Ramos (cell line): ENCODE measurements around the gene RPL37A.

ENCODE experiments used
- in situ Hi-C: fragments of 300-500 bp; cut with MboI; formaldehyde crosslinking; loops from one replicate; pipeline ENCODE4 v1.14.3; 2022; ENCODE audit warnings: low sequenced_read_pairs; ENCODE audit not compliant: unreplicated experiment

Gene RPL37A

DNA sequence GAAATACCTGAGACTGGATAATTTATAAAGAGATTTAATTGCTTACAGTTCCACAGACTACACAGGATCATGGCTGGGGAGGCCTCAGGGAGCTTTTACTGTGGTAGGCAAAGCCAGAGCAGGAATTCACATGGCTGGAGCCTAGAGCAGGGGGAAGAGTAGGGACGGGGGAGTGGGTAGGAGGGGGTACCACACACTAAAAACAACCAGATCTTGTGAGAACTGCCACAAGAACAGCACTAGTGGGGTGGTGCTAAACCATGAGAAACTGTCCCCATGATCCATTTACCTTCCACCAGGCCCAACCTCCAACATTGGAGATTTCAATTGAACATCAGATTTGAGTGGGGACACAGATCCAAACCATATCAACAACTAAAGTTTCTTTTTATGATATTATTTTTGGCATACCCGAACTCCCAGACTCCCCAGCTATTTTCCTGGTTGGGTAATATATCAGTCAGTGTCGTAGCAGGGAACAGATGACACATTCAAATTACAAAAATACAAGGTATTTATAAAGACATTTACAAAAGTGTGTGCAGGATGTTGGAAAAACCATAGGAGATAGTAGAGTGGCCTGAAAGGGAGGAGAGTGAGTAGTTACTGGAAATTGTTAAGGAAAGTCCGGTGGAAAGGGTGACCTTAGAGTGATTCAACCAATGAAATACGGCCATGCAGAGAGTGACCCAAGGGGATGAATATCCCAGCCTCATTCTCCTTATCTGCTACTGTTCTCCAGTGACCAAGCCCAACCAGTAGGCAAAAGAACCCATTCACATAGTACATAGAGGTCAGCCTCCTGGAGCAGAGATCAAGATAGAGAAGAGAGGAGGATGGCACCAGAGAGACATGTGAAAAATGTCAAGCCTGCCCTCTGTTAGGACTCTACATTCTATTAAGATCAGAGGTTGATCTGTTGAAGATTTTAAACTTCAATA is 8.8 kb downstream of the RPL37A start:
- in situ Hi-C loops: loop anchor here (25.0 kb wide), 1 partner anchor 1205 kb away; no protein-coding TSS in a partner anchor

DNA sequence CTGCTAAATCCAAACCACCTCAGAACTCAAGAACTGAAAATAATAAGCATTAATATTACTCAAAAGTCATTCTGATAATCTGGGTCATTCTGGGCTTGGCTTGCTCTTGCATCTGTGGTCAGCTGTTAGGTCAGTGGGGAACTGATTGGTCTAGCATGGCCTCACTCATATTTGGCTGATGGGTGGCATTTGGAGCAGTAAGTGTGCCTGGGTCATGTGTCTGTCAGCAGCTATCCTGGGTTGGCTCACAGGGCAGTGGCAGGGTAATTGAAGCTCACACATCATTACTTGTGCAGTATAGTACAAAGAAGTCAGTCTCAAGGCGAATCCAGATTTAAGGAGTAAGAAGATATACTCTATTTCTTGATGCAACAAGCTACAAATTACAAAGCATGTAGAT is 9.6 kb downstream of the RPL37A start:
- in situ Hi-C loops: loop anchor here (25.0 kb wide), 1 partner anchor 1204 kb away; no protein-coding TSS in a partner anchor

DNA sequence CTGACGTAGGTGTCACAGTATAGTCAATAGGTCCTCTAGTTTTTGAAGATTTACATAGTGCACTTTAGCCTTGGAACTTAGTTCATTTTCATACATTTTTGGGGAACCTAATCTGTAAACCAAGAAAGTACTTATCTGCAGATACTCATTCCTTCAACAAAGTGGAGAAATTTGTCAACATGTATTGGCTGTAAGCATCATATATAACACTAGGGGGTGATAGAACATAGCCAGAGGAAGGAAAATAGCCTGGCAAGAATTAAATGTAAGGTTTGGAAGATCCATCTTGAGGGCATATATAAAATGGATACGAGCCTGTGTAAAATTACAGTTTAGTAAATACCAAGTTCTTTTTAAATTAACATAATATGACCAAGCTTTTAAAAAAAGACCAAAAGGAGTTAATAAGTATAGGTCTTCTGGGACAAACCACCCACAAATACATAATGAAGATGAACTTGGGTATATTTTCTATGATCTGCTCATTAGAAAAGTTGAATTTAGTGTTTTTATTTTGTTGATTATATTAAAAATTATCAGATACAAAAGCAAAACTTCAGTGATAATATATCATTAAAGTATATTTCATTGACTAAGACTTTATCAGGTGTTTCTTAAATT is 18.2 kb downstream of the RPL37A start:
- in situ Hi-C loops: loop anchor here (5.0 to 25.0 kb wide), 2 partner anchors 150 to 1195 kb away; no protein-coding TSS in a partner anchor

DNA sequence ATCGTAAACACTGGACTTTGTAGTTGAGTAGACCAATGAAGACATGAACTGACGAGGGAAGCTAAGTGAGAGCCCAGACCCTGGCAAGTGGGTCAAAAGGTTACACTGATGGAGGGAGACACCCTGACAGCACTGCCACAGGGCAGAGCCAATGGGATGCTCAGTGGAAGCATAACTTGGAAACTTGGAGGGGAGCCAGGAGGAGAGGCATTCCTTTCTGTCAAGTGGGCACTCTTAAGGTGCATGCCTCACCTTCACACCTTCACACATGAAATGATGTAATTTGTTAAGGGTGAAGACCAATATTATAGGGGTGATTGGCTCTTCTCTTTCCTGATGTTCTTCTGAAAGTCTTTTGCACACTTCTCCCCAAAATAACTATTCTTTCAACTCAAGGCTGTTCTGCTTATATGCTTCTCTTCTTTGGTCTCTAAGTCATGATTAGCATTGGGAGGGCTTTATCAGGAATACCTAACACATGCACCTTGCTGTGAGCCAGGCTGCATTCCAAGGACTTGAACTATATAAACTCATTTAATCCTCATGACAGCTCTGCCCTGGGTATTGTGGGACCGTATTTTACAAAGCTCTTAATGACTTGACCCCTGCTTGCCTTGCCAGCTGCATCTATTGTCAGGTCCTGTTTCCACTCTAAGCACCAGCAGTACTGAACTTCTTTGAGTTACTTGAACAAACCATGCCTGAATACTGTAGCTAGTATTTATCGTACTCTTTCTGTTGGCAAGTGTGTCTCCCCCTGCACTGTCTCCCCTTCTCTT is 19.0 kb downstream of the RPL37A start:
- in situ Hi-C loops: loop anchor here (5.0 to 25.0 kb wide), 2 partner anchors 150 to 1195 kb away; no protein-coding TSS in a partner anchor

DNA sequence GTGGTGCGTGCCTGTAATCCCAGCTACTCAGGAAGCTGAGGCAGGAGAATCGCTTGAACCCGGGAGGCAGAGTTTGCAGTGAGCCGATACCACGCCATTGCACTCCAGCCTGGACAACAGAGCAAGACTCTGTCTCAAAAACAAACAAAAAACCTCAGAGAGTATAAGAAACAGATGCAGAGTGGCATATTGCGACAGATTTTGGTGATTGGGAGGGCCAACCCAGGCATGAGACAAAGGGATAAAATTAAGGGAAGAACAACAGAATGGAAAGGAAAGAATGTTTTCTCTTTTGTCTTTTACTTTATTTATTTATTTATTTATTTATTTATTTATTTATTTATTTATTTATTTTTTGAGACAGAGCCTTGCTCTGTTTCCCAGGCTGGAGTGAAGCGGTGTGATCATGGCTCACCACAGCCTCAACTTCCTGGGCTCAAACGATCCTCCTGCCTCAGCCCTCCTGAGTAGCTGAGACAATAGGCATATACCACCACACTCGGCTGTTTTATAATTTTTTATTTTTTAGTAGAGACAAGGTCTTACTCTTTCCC is 20.0 kb downstream of the RPL37A start:
- in situ Hi-C loops: loop anchor here (5.0 to 25.0 kb wide), 2 partner anchors 149 to 1194 kb away; no protein-coding TSS in a partner anchor

DNA sequence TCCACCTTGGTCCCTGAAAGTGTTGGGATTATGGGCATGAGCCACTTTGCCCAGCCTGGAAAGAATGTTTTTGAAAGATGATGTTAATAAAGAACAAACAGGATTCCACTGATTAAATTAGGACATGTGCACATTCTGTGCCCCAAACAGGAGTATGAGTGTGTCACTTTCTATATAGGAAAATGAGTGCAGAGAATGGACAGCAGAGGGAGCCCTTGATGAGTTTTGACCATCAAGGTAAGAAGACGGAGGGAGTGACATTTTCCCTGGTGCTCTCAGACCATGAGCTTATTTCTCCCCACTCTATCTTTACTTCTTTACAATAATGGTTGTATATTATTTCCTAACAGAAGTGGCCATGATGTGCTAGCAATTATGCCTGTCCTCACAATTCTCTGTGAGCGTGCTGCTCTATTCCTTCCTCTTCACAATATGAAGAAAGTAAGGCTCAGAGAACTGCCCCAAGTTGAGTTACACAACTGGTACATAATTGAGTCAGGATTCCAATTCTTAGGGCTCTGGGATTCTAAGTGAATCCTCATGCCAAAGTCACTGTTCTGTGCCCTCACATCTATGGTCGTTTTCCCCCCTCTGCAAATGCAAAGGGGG is 20.6 kb downstream of the RPL37A start:
- in situ Hi-C loops: loop anchor here (5.0 to 25.0 kb wide), 2 partner anchors 148 to 1193 kb away; no protein-coding TSS in a partner anchor

DNA sequence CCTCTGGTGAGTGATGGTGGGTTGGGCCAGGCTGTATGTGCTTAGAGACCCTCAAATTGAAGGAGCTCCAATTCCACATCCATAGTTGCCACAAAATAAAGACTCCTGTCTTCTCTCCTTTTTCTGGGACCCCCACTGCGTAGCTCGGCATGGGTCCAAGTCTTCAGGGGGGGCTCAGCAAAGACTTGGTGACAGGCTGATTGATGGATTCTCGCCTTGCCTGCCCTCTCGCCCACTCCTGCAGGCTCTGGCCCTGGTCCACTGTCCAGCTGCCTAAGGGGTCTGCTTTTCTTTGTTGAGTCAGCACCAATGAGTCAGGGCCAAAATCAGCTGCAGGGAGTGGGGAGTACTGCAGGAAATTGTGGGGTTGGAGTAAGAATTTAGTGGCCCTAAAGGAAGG is 21.5 kb downstream of the RPL37A start:
- in situ Hi-C loops: loop anchor here (25.0 kb wide), 1 partner anchor 1192 kb away; no protein-coding TSS in a partner anchor

DNA sequence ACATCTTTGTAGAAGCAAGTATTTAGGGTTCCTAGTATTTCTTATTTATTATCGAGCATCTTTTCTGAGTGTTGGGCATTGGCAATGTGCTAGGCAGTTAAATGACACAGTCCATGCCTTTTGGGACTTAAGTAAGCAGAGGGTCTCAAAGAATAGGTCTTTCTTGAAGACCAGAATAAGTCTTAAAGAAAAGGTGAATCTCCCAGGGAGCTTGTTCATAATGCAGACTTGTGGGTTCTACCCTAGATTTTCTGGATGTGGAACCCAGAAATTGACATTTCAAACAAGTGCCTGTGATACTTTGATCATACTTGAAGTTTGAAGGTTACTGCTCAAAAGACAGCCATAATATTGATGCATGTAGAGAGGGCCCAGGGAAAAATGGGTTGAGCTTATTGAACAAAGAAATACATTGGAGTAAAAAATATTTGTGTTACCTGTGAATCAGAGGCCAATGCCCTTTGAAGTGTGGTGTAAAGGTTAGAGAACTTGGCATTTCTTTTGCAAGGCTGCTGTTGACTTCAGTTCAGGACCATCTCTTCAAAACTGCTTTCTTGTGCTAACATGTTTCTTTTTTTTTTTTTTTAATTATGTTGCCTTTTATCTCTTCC is 24.4 kb downstream of the RPL37A start:
- in situ Hi-C loops: loop anchor here (25.0 kb wide), 1 partner anchor 1189 kb away; no protein-coding TSS in a partner anchor

DNA sequence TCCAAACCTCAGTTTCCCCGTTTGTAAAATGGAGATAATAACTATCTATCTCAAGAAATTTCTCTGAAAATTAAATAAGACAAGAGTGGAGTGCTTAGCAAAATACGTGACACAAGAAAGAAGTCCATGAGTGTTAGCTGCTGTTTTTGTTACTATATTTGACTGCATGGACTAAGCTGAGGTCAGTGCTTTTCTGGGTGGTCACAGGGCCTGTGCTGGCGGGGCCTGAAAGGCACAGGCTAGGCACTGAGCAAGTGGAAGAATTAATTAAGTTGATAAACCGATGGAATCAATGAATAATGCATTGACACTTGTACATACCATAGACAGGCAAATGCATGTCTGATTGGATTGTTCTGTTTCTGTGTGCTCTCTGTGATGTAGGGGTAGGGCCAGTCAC is 27.3 kb downstream of the RPL37A start:
- in situ Hi-C loops: no loop called here

DNA sequence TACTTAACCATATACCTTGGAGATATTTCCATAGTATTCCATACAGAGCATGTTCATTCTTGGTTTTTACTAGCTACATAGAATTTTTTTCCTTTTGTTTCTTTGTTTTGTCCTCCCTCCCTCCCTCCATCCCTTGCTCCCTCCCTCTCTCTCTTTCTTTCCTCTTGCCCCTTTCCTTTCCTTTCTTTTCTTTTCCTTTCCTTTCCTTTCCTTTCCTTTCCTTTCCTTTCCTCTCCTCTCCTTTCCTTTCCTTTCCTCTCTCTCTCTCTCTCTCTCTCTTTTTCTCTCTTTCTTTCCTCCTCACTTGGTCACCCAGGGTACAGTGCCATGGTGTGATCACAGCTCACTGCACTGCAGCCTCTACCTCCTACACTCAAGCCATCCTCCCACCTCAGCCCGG is 28.3 kb downstream of the RPL37A start:
- in situ Hi-C loops: no loop called here

DNA sequence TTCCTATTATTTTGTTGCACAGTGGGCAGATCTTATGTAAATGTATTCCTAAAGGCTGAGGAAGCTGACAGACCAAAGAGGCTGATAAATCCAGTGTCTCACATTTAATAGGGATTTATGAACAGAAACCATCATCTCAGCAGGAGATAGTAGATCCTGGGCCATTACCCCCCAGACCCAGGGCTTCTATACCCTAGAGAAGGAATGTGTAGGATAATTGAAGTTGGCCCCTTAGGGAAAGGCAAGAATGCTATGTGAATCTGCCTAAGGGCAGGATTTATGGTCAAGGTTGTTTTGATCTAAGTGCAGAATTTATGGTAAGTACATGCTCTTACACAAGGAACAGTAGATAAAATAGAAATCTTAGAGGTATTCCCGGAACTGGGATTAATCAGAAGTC is 29.0 kb downstream of the RPL37A start:
- in situ Hi-C loops: no loop called here

DNA sequence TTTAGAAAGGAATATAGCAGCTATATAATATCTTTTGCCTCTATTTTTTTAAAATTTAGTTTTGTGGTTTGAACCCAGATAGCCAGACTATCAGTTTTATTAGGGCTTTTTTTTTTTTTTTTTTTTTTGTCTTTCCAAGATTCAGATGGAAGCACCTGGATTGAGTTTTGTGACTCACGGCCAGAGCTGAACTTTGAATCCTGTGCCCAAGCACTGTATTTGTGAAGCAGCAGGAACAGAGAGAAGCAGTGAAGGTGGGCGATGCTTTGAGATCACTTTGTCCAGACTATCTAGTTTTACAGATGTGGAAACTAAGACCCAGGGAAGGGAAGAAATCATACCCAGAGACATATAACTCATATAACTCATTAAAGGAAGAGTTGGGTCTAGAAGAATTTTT is 33.9 kb downstream of the RPL37A start:
- in situ Hi-C loops: no loop called here

DNA sequence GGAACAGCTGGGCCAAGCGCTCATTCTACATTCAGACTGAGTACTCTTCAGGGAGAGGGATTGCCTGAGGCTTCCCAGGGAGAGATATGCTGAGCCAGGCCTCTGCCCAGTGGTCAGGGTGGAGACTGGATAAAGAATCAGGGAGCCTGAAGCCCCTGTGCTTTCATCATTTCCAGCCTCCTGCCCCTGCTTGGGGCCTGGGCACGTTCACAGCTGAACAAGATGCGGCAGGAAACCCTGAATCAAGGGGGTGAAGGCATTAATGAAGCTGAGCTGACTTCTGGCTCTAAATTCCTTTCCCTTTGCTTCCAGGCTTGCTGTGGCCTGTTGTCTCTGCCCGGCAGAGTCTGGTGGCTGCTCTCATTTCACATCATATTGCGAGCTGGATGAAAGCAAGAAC is 35.0 kb downstream of the RPL37A start:
- in situ Hi-C loops: no loop called here

DNA sequence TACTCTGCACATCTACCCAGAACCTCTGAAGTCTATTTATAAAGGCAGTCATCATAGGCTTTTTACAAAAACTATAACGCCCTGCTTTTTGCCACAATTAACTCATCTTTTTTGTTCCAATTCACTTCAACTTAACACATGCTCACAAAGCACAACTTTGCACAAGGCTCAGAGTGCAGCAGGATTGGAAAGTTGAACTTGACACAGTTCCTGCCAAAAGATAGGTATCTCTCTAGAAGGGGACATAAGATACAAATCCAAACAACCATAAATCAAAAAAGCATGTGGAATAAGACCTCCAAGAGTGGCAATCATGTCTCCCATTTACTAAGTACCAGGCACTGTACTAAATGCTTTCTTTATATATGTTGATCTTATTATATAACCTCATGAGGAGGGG is 36.2 kb downstream of the RPL37A start:
- in situ Hi-C loops: no loop called here

DNA sequence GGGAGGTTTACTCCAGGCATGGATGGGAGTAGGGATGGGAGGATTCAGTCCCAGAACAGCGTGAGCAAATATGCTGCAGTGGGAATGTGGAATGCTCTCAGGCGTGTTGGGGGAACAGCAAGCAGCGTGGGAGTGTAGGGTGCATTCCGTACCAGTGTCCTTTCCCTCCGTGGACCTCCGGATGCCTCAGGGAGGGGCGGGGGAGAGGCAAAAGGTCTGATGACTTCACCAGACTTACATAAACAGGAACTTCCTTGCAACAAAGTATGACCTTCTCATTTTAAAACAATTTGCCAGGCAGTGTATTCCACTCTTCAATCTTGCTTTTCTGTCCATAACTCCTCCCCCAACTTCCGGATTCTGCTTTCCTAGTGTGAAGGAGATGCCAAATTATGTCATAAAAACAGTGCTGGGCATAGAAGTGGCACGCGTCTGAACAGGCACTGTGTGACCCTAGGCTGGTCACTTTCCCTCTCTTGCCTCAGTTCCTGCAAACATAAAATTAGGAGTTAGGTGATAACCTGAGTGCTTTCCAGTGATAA is 36.9 kb downstream of the RPL37A start:
- in situ Hi-C loops: no loop called here

DNA sequence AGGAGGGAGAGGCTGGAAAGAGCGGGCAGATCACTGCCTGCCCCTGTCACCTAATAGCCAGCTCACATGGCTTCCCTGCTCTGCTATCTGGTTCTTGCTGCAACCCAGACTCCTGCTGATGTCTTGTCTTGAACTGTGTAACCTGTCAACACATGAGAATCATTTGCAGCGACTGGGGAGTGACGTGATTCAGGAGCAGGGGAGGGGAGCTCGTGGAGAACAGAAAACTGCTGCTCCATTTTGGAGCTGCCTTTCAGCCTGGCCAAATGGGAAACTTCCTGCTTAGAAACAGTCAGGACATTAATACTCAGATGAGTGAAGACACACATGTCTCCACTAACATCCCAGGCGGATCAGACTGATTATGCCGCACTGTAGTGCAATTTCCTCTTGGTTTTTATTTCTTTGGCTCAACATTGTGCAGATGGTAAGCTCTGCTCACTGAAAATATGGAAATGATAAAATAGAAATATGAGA is 38.1 kb downstream of the RPL37A start:
- in situ Hi-C loops: no loop called here

DNA sequence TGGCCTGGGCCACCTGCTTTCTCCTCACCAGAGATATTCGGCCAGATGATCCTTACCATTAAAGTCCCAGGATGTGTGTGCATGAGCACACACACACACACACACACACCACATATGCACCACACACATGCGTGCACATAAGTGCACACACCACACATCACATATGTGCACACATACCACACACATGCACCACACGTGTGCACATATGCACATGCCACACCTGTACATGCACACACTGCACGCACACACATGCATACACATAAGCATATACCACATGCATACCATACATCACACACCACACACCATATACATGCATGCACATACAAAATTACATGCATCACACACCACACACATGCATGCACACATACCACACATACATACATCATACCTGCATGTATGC is 38.7 kb downstream of the RPL37A start:
- in situ Hi-C loops: no loop called here

DNA sequence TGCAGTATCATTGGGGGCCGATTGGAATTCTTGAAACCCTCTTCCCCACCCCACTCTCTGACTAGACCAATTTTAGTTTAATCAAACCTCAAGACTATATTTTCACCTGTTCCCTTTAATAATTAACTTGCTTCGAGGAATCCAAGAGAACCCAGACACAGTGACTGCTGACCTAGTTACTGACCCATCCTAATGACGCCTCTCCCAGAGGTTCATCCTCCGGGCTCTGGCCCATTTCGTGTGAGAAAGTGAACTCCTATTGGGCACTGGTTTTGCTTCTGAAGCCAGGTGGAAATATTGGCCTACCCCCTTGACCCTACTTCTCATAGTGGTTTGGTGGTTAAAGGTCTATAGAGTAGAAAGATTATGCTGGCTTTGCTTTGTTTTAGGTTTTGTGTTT is 39.9 kb downstream of the RPL37A start:
- in situ Hi-C loops: no loop called here

DNA sequence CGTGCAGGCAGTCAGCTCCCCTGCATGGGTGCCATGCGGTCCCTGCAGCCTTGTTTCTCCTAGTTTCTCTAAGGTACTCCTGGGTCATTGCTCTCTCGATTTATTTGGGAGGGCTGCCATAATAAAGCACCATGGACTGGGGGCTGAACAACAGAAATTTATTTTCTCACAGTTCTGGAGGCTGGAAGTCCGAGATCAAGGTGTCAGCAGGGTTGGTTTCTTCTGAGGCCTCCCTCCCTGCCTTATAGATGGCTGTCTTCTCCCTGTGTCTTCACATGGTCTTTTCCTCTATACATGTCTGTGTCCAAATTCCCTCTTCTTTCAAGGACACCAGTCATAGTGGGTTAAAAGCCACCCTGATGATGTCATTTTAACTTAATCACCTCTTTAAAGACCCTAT is 40.5 kb downstream of the RPL37A start:
- in situ Hi-C loops: no loop called here
